Measurements from ENCODE around the gene XPC. TPM values are rescaled to one million over a fixed set of nuclear protein-coding genes. Genes with fewer than 3 reads are reported as not detected.

The XPC gene
- total and polyA plus RNA-seq, 7 donors: 5.3 to 19.5 (median 15.1) TPM

- Histone ChIP-seq H3K4me3 (no peak overlapping the region), H3K36me3 (ENCODE audit: insufficient read depth in 1 of 2, low read depth in 1 of 2) (peaks cover 16 to 98% of the 10 kb centered on the region in 2 donors), H3K4me1 (peaks cover 12% of the 10 kb centered on the region), H3K27me3 (ENCODE audit: insufficient read depth in 3 of 3, low read length in 2 of 3) (no peaks in the 10 kb centered on the region), H3K27ac (no peak overlapping the region), H3K9me3 (no peaks in the 10 kb centered on the region)
- WGBS, 3 donors: 93 to 95% (median 94%) methylated on average over 6 to 8 of the region's 8 CpGs
- DNase-seq: no peak
- ATAC-seq: no peak
- no peak for TF ChIP-seq CTCF (IDR thresholded peaks at IDR 0.05)
- intact Hi-C loops (cut with DNase I): no loop called here
Observed at GRCh38 chr3:14132120-14132519, 46.3 kb downstream of the XPC start.

GRCh38 chr3:14131134-14131533, 47.3 kb downstream of the XPC start:
- intact Hi-C loops (cut with DNase I): no loop called here
- Histone ChIP-seq H3K4me1 (peaks cover 14% of the 10 kb centered on the region), H3K9me3 (no peaks in the 10 kb centered on the region), H3K27ac (no peak overlapping the region), H3K27me3 (ENCODE audit: insufficient read depth in 3 of 3, low read length in 2 of 3) (no peaks in the 10 kb centered on the region), H3K36me3 (ENCODE audit: insufficient read depth in 1 of 2, low read depth in 1 of 2) (peaks cover 16 to 91% of the 10 kb centered on the region in 2 donors), H3K4me3 (no peak overlapping the region)
- DNase-seq: no peak
- WGBS, 3 donors: 63 to 92% (median 67%) methylated on average over 5 of the region's 5 CpGs
- peak in 1 of 4 donors; percentile 14 for ATAC-seq
- TF ChIP-seq CTCF (IDR thresholded peaks at IDR 0.05): no peak

GRCh38 chr3:14130707-14131106, 47.7 kb downstream of the XPC start:
- H3K27ac ChIP-seq: no peak overlapping the region
- H3K4me1 ChIP-seq: peaks cover 17% of the 10 kb centered on the region
- H3K9me3 ChIP-seq: no peaks in the 10 kb centered on the region
- no peak for TF ChIP-seq CTCF (IDR thresholded peaks at IDR 0.05)
- intact Hi-C loops (cut with DNase I): no loop called here
- DNase-seq (no peak), ATAC-seq (no peak)
- 94 to 97% (median 95%) methylated on average over 12 of the region's 12 CpGs for WGBS, 3 donors
- peaks cover 16 to 87% of the 10 kb centered on the region in 2 donors for H3K36me3 ChIP-seq (ENCODE audit: insufficient read depth in 1 of 2, low read depth in 1 of 2)
- H3K27me3 ChIP-seq (ENCODE audit: insufficient read depth in 3 of 3, low read length in 2 of 3): no peaks in the 10 kb centered on the region
- no peak overlapping the region for H3K4me3 ChIP-seq

GRCh38 chr3:14130230-14130629, 48.2 kb downstream of the XPC start:
- Histone ChIP-seq H3K36me3 (ENCODE audit: insufficient read depth in 1 of 2, low read depth in 1 of 2) (peaks cover 16 to 82% of the 10 kb centered on the region in 2 donors), H3K9me3 (no peaks in the 10 kb centered on the region), H3K4me1 (peaks cover 17% of the 10 kb centered on the region), H3K4me3 (no peak overlapping the region), H3K27me3 (ENCODE audit: insufficient read depth in 3 of 3, low read length in 2 of 3) (no peaks in the 10 kb centered on the region), H3K27ac (no peak overlapping the region)
- intact Hi-C loops (cut with DNase I): no loop called here
- 97 to 98% (median 97%) methylated on average over 4 of the region's 4 CpGs for WGBS, 3 donors
- DNase-seq (no peak), ATAC-seq (no peak)
- TF ChIP-seq CTCF (IDR thresholded peaks at IDR 0.05): no peak

GRCh38 chr3:14129296-14129695, 49.1 kb downstream of the XPC start:
- no peak for ATAC-seq
- Histone ChIP-seq H3K36me3 (ENCODE audit: insufficient read depth in 1 of 2, low read depth in 1 of 2) (peaks cover 12 to 73% of the 10 kb centered on the region in 2 donors), H3K27ac (no peak overlapping the region), H3K4me3 (no peak overlapping the region), H3K9me3 (no peaks in the 10 kb centered on the region), H3K27me3 (ENCODE audit: insufficient read depth in 3 of 3, low read length in 2 of 3) (no peaks in the 10 kb centered on the region), H3K4me1 (peaks cover 17% of the 10 kb centered on the region)
- TF ChIP-seq CTCF (IDR thresholded peaks at IDR 0.05): no peak
- WGBS, 3 donors: 93 to 96% (median 94%) methylated on average over 6 of the region's 6 CpGs
- intact Hi-C loops (cut with DNase I): loop anchor here in 1 of 2 donors (5.0 kb wide), 1 partner anchor 48 kb away; the partner anchor contains the start of genes LSM3 and XPC
- no peak for DNase-seq

Measured in psoas muscle (tissue), 8 donors.